IMR-90 (cell line): ENCODE measurements around the gene FOCAD.

Experiments used
- MXI1 ChIP-seq: IDR thresholded peaks from 2 replicates; pipeline ENCODE4 v1.6.1; 2012; ENCODE audit warnings: low read depth, mild to moderate bottlenecking, low read length, moderate library complexity, borderline replicate concordance
- RCOR1 ChIP-seq: IDR thresholded peaks from 2 replicates; pipeline ENCODE4 v1.6.1; 2012; ENCODE audit warnings: mild to moderate bottlenecking, low read length, improper control_type of control experiment; ENCODE audit not compliant: insufficient replicate concordance

DNA sequence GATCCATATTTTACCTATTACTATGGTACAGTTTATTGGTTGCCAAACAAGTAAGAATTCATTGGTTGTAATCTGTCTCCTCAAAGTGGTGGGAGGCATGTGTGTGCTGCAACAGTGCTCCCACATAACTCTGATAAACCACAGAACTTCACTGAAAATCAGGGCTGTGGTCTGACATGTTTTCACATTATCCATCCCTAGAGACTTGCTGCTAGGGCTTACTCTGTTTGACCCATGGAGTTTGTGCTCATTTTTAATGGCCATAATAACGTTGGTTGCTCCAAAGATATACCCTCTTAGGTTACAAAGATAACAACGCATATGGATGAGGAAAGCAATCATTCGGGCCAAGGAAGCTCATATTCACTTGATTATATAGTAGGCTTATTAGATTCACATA, 310.4 kb downstream of the FOCAD start:
- TF ChIP-seq RCOR1: no peak
- TF ChIP-seq MXI1: no peak
